NCI-H2171 (cell line): ENCODE data around the gene CLIC3.

Experiments
- DNase-seq: peaks from one replicate; lab custom pipeline; 2025; lab: John Stamatoyannopoulos, UW

CLIC3 gene

GRCh38 chr9:136980669-136981478, 15.5 kb downstream of the CLIC3 start:
- DNase-seq = no peak

- DNase-seq = no peak
Measured at GRCh38 chr9:136979769-136980587, 16.4 kb downstream of the CLIC3 start.

GRCh38 chr9:136978865-136979544, 17.4 kb downstream of the CLIC3 start:
- DNase-seq = no peak

- peak; percentile 77 for DNase-seq
Measured at GRCh38 chr9:136978073-136978864, 18.1 kb downstream of the CLIC3 start.

GRCh38 chr9:136977649-136978072, 18.7 kb downstream of the CLIC3 start:
- no peak for DNase-seq

GRCh38 chr9:136977223-136977622, 19.1 kb downstream of the CLIC3 start, which contains the start of gene PTGDS:
Gene PTGDS (plus strand): TSS chr9:136977504. CDS start chr9:136977579, 75 bp downstream.
- DNase-seq = no peak

GRCh38 chr9:136975644-136976043, 20.7 kb downstream of the CLIC3 start:
- no peak for DNase-seq

- DNase-seq = no peak
Measured at GRCh38 chr9:136974817-136975535, 21.4 kb downstream of the CLIC3 start.

- DNase-seq = no peak
Measured at GRCh38 chr9:136973618-136974617, 22.4 kb downstream of the CLIC3 start.

GRCh38 chr9:136972743-136973142, 23.6 kb downstream of the CLIC3 start:
- DNase-seq = no peak

- no peak for DNase-seq
Measured at GRCh38 chr9:136972335-136972734, 24.0 kb downstream of the CLIC3 start.

- no peak for DNase-seq
Measured at GRCh38 chr9:136971746-136972145, 24.6 kb downstream of the CLIC3 start.

- no peak for DNase-seq
Measured at GRCh38 chr9:136970361-136970760, 26.0 kb downstream of the CLIC3 start.

GRCh38 chr9:136969774-136970173, 26.6 kb downstream of the CLIC3 start:
- DNase-seq = no peak

- no peak for DNase-seq
Measured at GRCh38 chr9:136969150-136969549, 27.2 kb downstream of the CLIC3 start.

GRCh38 chr9:136968333-136969127, 27.8 kb downstream of the CLIC3 start:
- no peak for DNase-seq

GRCh38 chr9:136965771-136966484, 30.4 kb downstream of the CLIC3 start:
- DNase-seq = no peak

- DNase-seq = no peak
Measured at GRCh38 chr9:136964833-136965422, 31.4 kb downstream of the CLIC3 start.
